Dermis blood vessel endothelial cell (primary cell): ENCODE data around the gene STAT4. TPM values are rescaled to one million over a fixed set of nuclear protein-coding genes. Genes with fewer than 3 reads are reported as not detected.
A peak's percentile ranks its signal among the peaks of the same experiment; 100 is the strongest.

Experiments
- DNase-seq: peaks from one replicate; pipeline ENCODE4 v3.0.0; 2010
- total RNA-seq: library from RNA; depleted of rRNA; stranded (reverse); fragments of >200 nt; gene quantifications from 2 replicates; pipeline ENCODE4 v1.2.3, GENCODE V29; 2014

The STAT4 gene
- total RNA-seq, 1 donor from 2014 or later: 0.51 TPM

GRCh38 chr2:190988910-190989309, 161.9 kb downstream of the STAT4 start:
- no peak for DNase-seq

- no peak for DNase-seq
Observed at GRCh38 chr2:190987938-190988337, 162.9 kb downstream of the STAT4 start.

GRCh38 chr2:190987116-190987515, 163.7 kb downstream of the STAT4 start:
- DNase-seq: no peak

GRCh38 chr2:190986221-190986953, 164.4 kb downstream of the STAT4 start:
- DNase-seq: peak; percentile 13

DNA sequence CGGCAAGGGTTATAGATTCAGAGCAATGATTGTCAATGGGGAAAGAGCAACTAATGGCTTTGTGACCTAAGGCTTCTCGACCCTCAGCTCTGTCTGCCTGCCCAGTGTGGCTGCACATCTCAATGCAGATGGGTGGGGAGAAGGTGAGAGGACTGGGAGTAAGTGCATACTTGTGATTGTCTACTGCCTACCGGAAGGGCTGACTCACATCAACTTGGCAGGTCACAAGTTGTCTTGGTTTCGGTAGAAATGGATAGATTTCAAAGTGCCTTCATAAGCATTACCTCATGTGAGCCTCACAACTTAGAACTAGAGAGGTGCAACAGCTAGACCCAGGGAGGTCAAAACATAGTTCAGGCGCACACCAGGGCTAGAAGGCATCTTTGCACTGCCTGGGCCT, 166.2 kb downstream of the STAT4 start:
- peak; percentile 95 for DNase-seq

DNA sequence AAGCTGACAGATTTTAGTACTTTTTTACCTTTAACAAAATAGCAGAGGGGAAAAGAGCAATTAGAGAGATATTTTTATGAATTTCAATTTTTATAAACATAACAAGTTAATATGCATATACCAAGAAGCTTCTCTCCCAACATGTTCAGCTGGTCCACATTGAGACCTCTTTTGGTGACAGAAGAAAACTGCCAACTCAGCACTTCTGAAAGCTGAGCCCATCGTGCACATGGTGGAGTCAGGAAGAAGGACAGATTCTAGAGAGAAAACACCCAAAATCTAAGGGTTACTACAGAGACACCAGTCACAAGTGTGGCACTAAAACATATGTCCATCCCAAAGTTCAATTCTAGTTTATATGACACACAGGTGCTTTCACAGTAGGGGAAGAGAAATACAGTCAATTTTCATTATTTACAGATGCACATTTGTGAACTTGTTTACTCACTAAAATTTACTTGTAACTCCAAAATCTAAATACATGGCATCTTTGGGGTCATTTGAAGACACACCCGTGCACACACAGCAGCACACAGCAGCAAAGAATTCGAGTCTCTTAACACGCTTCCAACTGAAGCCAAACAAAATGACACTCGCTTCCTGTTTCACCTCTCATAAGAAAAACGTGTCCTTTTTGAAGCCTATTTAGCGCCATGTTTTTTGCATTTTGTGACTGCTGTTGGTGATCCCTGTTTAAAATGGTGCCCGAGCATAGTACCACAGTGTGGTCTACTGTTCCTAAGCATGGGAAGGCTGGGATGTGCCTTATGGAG, 168.3 kb downstream of the STAT4 start:
- DNase-seq: no peak

DNA sequence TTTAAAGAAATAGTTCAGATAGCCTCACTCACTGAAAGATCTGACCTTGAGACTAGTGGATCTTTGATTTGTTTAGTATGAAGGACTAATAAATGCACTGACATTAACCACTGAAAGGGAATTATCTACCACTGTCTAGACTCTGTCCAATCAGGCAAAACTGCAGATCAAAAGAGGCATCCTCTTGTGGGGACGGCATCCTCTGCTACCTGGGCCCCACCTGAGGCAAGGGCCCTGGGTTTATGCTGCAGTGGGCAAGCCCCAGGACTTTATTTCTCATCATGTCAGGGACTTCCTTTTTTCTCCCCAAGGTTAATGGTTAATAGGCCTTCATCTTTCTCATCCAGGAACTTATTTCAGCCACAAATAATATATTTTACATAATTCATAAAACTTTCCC, 169.1 kb downstream of the STAT4 start:
- no peak for DNase-seq

GRCh38 chr2:190981333-190981732, 169.5 kb downstream of the STAT4 start:
- no peak for DNase-seq

DNA sequence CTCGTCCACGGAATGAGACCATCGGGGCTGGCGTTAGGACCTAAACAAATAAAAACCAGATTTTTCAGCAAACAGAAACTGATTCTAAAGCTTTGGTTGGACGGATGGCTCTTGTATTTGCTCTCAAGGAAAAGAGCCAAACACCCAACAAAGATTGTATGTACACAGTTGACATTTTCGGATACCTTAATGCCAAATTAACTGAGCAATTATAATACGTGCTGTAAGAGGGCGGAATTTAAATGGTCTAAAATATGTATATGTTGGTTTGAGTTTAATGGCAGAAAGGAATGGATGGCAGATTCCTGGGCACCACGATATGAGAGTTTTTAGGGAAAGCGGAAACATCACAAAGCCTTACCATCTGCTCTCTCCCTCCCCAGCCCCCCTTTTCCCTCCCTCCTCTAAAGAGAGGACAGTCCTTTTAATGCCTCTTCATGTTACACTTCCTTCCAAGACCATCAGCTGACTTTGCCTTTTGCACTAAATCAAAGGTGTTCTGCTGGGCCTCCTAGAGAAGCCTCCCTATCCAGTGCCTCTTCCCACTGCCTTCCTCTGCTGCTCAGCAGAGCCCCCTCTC, 170.1 kb downstream of the STAT4 start:
- no peak for DNase-seq

GRCh38 chr2:190979906-190980629, 170.7 kb downstream of the STAT4 start:
- DNase-seq: peak; percentile 99

Other genes with a start within 250 kb of the STAT4 start
- gene STAT1, start 136.8 kb downstream of the STAT4 start, total RNA-seq: 68.6 and 120 TPM in 2 replicates
- gene MYO1B, start 94.4 kb upstream of the STAT4 start, total RNA-seq: 131 and 133 TPM in 2 replicates